Measurements from ENCODE around the gene SNX33.
A peak's percentile ranks its signal among the peaks of the same experiment; 100 is the strongest.

Gene SNX33, protein sequence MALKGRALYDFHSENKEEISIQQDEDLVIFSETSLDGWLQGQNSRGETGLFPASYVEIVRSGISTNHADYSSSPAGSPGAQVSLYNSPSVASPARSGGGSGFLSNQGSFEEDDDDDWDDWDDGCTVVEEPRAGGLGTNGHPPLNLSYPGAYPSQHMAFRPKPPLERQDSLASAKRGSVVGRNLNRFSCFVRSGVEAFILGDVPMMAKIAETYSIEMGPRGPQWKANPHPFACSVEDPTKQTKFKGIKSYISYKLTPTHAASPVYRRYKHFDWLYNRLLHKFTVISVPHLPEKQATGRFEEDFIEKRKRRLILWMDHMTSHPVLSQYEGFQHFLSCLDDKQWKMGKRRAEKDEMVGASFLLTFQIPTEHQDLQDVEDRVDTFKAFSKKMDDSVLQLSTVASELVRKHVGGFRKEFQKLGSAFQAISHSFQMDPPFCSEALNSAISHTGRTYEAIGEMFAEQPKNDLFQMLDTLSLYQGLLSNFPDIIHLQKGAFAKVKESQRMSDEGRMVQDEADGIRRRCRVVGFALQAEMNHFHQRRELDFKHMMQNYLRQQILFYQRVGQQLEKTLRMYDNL

GRCh38 chr15:75647370-75648155 lies at the start of gene SNX33:
SNX33 (plus strand) TSS chr15:75647912; CDS start chr15:75649103, 1,191 bp downstream.
- Histone ChIP-seq H3K4me3 (ENCODE audit: low read length, poor library complexity, severe bottlenecking) (peak within 1 kb of the TSS; percentile 91), H2AFZ (ENCODE audit: low read length) (peak within 1 kb of the TSS; percentile 95), H3K9ac (ENCODE audit: low read depth, low read length, poor library complexity, severe bottlenecking) (peak within 1 kb of the TSS; percentile 81), H3K36me3 (ENCODE audit: insufficient read depth, low read length) (no peaks in the 10 kb centered on the region), H3K4me2 (ENCODE audit: low read depth, low read length, poor library complexity, severe bottlenecking) (peak within 1 kb of the TSS; percentile 93), H3K27me3 (ENCODE audit: insufficient read depth, low read length, poor library complexity, severe bottlenecking) (no peaks in the 10 kb centered on the region), H3F3A (ENCODE audit: low read depth) (peaks cover 3% of the 10 kb centered on the region; the same call in 1 of the 2 replicates), H3K4me1 (ENCODE audit: insufficient read depth, low read length, poor library complexity, severe bottlenecking) (peaks cover 45% of the 10 kb centered on the region), H3K9me3 (ENCODE audit: insufficient read depth, low read depth, low read length) (no peaks in the 10 kb centered on the region), H4K20me1 (ENCODE audit: insufficient read depth, low read length, poor library complexity, severe bottlenecking) (no peaks in the 10 kb centered on the region), H3K9me2 (replicated peaks; ENCODE audit: low read depth, low read length) (no peaks in the 10 kb centered on the region), H3K79me2 (ENCODE audit: insufficient read depth, low read length) (peaks cover 8% of the 10 kb centered on the region; the same call in 1 of the 2 replicates)
- TF ChIP-seq EZH2phosphoT487 (IDR thresholded peaks at IDR 0.05; ENCODE audit: borderline replicate concordance) (no peak), CTCF (conservative IDR thresholded peaks at IDR 0.05; ENCODE audit: low read length) (peak; percentile 70)

GRCh38 chr15:75598361-75598760 lies 49.4 kb upstream of the SNX33 start:
- TF ChIP-seq EZH2phosphoT487 (IDR thresholded peaks at IDR 0.05; ENCODE audit: borderline replicate concordance) (no peak), CTCF (conservative IDR thresholded peaks at IDR 0.05; ENCODE audit: low read length) (no peak)
- no peak overlapping the region for H3K9ac ChIP-seq (ENCODE audit: low read depth, low read length, poor library complexity, severe bottlenecking)
- no peak overlapping the region for H3K4me3 ChIP-seq (ENCODE audit: low read length, poor library complexity, severe bottlenecking)
- H3K79me2 ChIP-seq (ENCODE audit: insufficient read depth, low read length) = no peaks in the 10 kb centered on the region
- no peak overlapping the region for H2AFZ ChIP-seq (ENCODE audit: low read length)
- peaks cover 36% of the 10 kb centered on the region; the same call in 1 of the 2 replicates for H3K36me3 ChIP-seq (ENCODE audit: insufficient read depth, low read length)
- H3K4me2 ChIP-seq (ENCODE audit: low read depth, low read length, poor library complexity, severe bottlenecking) = no peak overlapping the region
- no peaks in the 10 kb centered on the region for H3K9me3 ChIP-seq (ENCODE audit: insufficient read depth, low read depth, low read length)
- H4K20me1 ChIP-seq (ENCODE audit: insufficient read depth, low read length, poor library complexity, severe bottlenecking) = no peaks in the 10 kb centered on the region
- H3F3A ChIP-seq (ENCODE audit: low read depth) = no peaks in the 10 kb centered on the region
- no peaks in the 10 kb centered on the region for H3K4me1 ChIP-seq (ENCODE audit: insufficient read depth, low read length, poor library complexity, severe bottlenecking)
- no peaks in the 10 kb centered on the region for H3K9me2 ChIP-seq (replicated peaks; ENCODE audit: low read depth, low read length)
- no peaks in the 10 kb centered on the region for H3K27me3 ChIP-seq (ENCODE audit: insufficient read depth, low read length, poor library complexity, severe bottlenecking)

GRCh38 chr15:75599401-75599800 lies 48.3 kb upstream of the SNX33 start:
- Histone ChIP-seq H3K36me3 (ENCODE audit: insufficient read depth, low read length) (peaks cover 39% of the 10 kb centered on the region; the same call in 1 of the 2 replicates), H3K4me2 (ENCODE audit: low read depth, low read length, poor library complexity, severe bottlenecking) (no peak overlapping the region), H3K9ac (ENCODE audit: low read depth, low read length, poor library complexity, severe bottlenecking) (no peak overlapping the region)

More at GRCh38 chr15:75599401-75599800, 48.3 kb upstream of the SNX33 start:
- Histone ChIP-seq H3K4me3 (ENCODE audit: low read length, poor library complexity, severe bottlenecking) (no peak overlapping the region), H4K20me1 (ENCODE audit: insufficient read depth, low read length, poor library complexity, severe bottlenecking) (no peaks in the 10 kb centered on the region), H3F3A (ENCODE audit: low read depth) (no peaks in the 10 kb centered on the region), H3K4me1 (ENCODE audit: insufficient read depth, low read length, poor library complexity, severe bottlenecking) (no peaks in the 10 kb centered on the region), H2AFZ (ENCODE audit: low read length) (no peak overlapping the region), H3K9me3 (ENCODE audit: insufficient read depth, low read depth, low read length) (no peaks in the 10 kb centered on the region), H3K27me3 (ENCODE audit: insufficient read depth, low read length, poor library complexity, severe bottlenecking) (no peaks in the 10 kb centered on the region), H3K79me2 (ENCODE audit: insufficient read depth, low read length) (no peaks in the 10 kb centered on the region), H3K9me2 (replicated peaks; ENCODE audit: low read depth, low read length) (no peaks in the 10 kb centered on the region)
- TF ChIP-seq CTCF (conservative IDR thresholded peaks at IDR 0.05; ENCODE audit: low read length) = no peak
- no peak for TF ChIP-seq EZH2phosphoT487 (IDR thresholded peaks at IDR 0.05; ENCODE audit: borderline replicate concordance)

All from Loucy (cell line).